ENCODE data around the gene KIF3C.
"Not testable (repeated sequence)": the region's sequence is repeated elsewhere in the genome, so short reads cannot be mapped to it uniquely, and the experiment has no call there.

KIF3C gene

GRCh38 chr2:25920786-25921415, 61.4 kb downstream of the KIF3C start:
- Mint-ChIP-seq H3K36me3 (no peaks in the 10 kb centered on the region), H3K27ac (no peak overlapping the region), H3K4me1 (ENCODE audit: low read depth) (peaks cover 9% of the 10 kb centered on the region), H3K27me3 (peaks cover 2% of the 10 kb centered on the region), H3K9me3 (ENCODE audit: low read depth) (no peaks in the 10 kb centered on the region), H3K4me3 (no peak overlapping the region)

GRCh38 chr2:25920336-25920735, 62.0 kb downstream of the KIF3C start:
- no peaks in the 10 kb centered on the region for H3K9me3 Mint-ChIP-seq (ENCODE audit: low read depth)
- H3K27ac Mint-ChIP-seq = no peak overlapping the region
- no peak overlapping the region for H3K4me3 Mint-ChIP-seq
- H3K36me3 Mint-ChIP-seq = no peaks in the 10 kb centered on the region
- peaks cover 9% of the 10 kb centered on the region for H3K4me1 Mint-ChIP-seq (ENCODE audit: low read depth)
- H3K27me3 Mint-ChIP-seq = peaks cover 2% of the 10 kb centered on the region

- Mint-ChIP-seq H3K36me3 (no peaks in the 10 kb centered on the region), H3K27me3 (peaks cover 2% of the 10 kb centered on the region), H3K9me3 (ENCODE audit: low read depth) (no peaks in the 10 kb centered on the region), H3K4me1 (ENCODE audit: low read depth) (peaks cover 9% of the 10 kb centered on the region), H3K4me3 (no peak overlapping the region), H3K27ac (no peak overlapping the region)
These were observed 64.5 kb downstream of the KIF3C start for GRCh38 chr2:25917832-25918231.

GRCh38 chr2:25917411-25917810, 64.9 kb downstream of the KIF3C start:
- H3K4me3 Mint-ChIP-seq; H3K27ac Mint-ChIP-seq; H3K9me3 Mint-ChIP-seq (ENCODE audit: low read depth); H3K4me1 Mint-ChIP-seq (ENCODE audit: low read depth); H3K27me3 Mint-ChIP-seq; H3K36me3 Mint-ChIP-seq: not testable (repeated sequence)

GRCh38 chr2:25915944-25916772, 66.1 kb downstream of the KIF3C start:
- not testable (repeated sequence) for H3K9me3 Mint-ChIP-seq (ENCODE audit: low read depth); H3K27me3 Mint-ChIP-seq; H3K4me1 Mint-ChIP-seq (ENCODE audit: low read depth); H3K36me3 Mint-ChIP-seq
- Mint-ChIP-seq H3K4me3 (peak overlapping the region; percentile 84), H3K27ac (peak overlapping the region; percentile 37)

GRCh38 chr2:25915411-25915810, 66.9 kb downstream of the KIF3C start:
- not testable (repeated sequence) for H3K27me3 Mint-ChIP-seq; H3K9me3 Mint-ChIP-seq (ENCODE audit: low read depth); H3K27ac Mint-ChIP-seq; H3K4me3 Mint-ChIP-seq; H3K36me3 Mint-ChIP-seq; H3K4me1 Mint-ChIP-seq (ENCODE audit: low read depth)

- H3K9me3 Mint-ChIP-seq (ENCODE audit: low read depth); H3K36me3 Mint-ChIP-seq; H3K27ac Mint-ChIP-seq; H3K4me3 Mint-ChIP-seq; H3K4me1 Mint-ChIP-seq (ENCODE audit: low read depth); H3K27me3 Mint-ChIP-seq: not testable (repeated sequence)
These were observed 68.7 kb downstream of the KIF3C start for GRCh38 chr2:25913696-25913973.

GRCh38 chr2:25912851-25913695, 69.2 kb downstream of the KIF3C start:
- Mint-ChIP-seq H3K27ac (no peak overlapping the region), H3K9me3 (ENCODE audit: low read depth) (no peaks in the 10 kb centered on the region), H3K36me3 (peaks cover 2% of the 10 kb centered on the region), H3K4me1 (ENCODE audit: low read depth) (peaks cover 9% of the 10 kb centered on the region), H3K27me3 (peaks cover 2% of the 10 kb centered on the region), H3K4me3 (no peak overlapping the region)

- H3K4me1 Mint-ChIP-seq (ENCODE audit: low read depth); H3K9me3 Mint-ChIP-seq (ENCODE audit: low read depth); H3K4me3 Mint-ChIP-seq; H3K27me3 Mint-ChIP-seq; H3K36me3 Mint-ChIP-seq; H3K27ac Mint-ChIP-seq: not testable (repeated sequence)
These were observed 72.7 kb downstream of the KIF3C start for GRCh38 chr2:25909574-25909973.

GRCh38 chr2:25905126-25905525, 77.2 kb downstream of the KIF3C start:
- no peak overlapping the region for H3K27ac Mint-ChIP-seq
- peaks cover 1% of the 10 kb centered on the region for H3K27me3 Mint-ChIP-seq
- H3K9me3 Mint-ChIP-seq (ENCODE audit: low read depth) = no peaks in the 10 kb centered on the region
- H3K36me3 Mint-ChIP-seq = no peaks in the 10 kb centered on the region
- no peaks in the 10 kb centered on the region for H3K4me1 Mint-ChIP-seq (ENCODE audit: low read depth)
- H3K4me3 Mint-ChIP-seq = no peak overlapping the region

- H3K36me3 Mint-ChIP-seq = no peaks in the 10 kb centered on the region
- no peak overlapping the region for H3K4me3 Mint-ChIP-seq
- H3K4me1 Mint-ChIP-seq (ENCODE audit: low read depth) = no peaks in the 10 kb centered on the region
These were observed 79.0 kb downstream of the KIF3C start for GRCh38 chr2:25903216-25903776.

GRCh38 chr2:25899404-25899970, 82.8 kb downstream of the KIF3C start:
- H3K27ac Mint-ChIP-seq = no peak overlapping the region
- no peak overlapping the region for H3K4me3 Mint-ChIP-seq
- no peaks in the 10 kb centered on the region for H3K9me3 Mint-ChIP-seq (ENCODE audit: low read depth)

More at GRCh38 chr2:25903216-25903776, 79.0 kb downstream of the KIF3C start:
- Mint-ChIP-seq H3K27me3 (peaks cover 1% of the 10 kb centered on the region), H3K9me3 (ENCODE audit: low read depth) (no peaks in the 10 kb centered on the region), H3K27ac (no peak overlapping the region)

GRCh38 chr2:25897506-25897905, 84.8 kb downstream of the KIF3C start:
- Mint-ChIP-seq H3K27ac (no peak overlapping the region), H3K36me3 (no peaks in the 10 kb centered on the region), H3K4me1 (ENCODE audit: low read depth) (no peaks in the 10 kb centered on the region), H3K4me3 (no peak overlapping the region), H3K27me3 (no peaks in the 10 kb centered on the region), H3K9me3 (ENCODE audit: low read depth) (no peaks in the 10 kb centered on the region)

More at GRCh38 chr2:25899404-25899970, 82.8 kb downstream of the KIF3C start:
- H3K36me3 Mint-ChIP-seq = no peaks in the 10 kb centered on the region
- no peaks in the 10 kb centered on the region for H3K4me1 Mint-ChIP-seq (ENCODE audit: low read depth)
- H3K27me3 Mint-ChIP-seq = no peaks in the 10 kb centered on the region

- not testable (repeated sequence) for H3K36me3 Mint-ChIP-seq; H3K9me3 Mint-ChIP-seq (ENCODE audit: low read depth); H3K4me3 Mint-ChIP-seq; H3K4me1 Mint-ChIP-seq (ENCODE audit: low read depth); H3K27me3 Mint-ChIP-seq; H3K27ac Mint-ChIP-seq
These were observed 86.0 kb downstream of the KIF3C start for GRCh38 chr2:25896308-25896707.

GRCh38 chr2:25895610-25896009, 86.7 kb downstream of the KIF3C start:
- Mint-ChIP-seq H3K36me3 (no peaks in the 10 kb centered on the region), H3K4me3 (no peak overlapping the region), H3K9me3 (ENCODE audit: low read depth) (no peaks in the 10 kb centered on the region), H3K27ac (no peak overlapping the region), H3K27me3 (no peaks in the 10 kb centered on the region), H3K4me1 (ENCODE audit: low read depth) (no peaks in the 10 kb centered on the region)

Data from activated naive CD8-positive, alpha-beta T cell (primary cell).